HG02763 (cell line): ENCODE data around the gene TCF4.
A peak's percentile ranks its signal among the peaks of the same experiment; 100 is the strongest.

Experiments
- ATAC-seq: cut with Tn5 transposase; IDR thresholded peaks from one replicate; pipeline ENCODE4 v1.9.1; 2021; ENCODE audit warnings: mild to moderate bottlenecking, moderate library complexity; ENCODE audit not compliant: unreplicated experiment

The TCF4 gene

GRCh38 chr18:55546851-55547704, 40.9 kb downstream of the TCF4 start:
- no peak for ATAC-seq

DNA sequence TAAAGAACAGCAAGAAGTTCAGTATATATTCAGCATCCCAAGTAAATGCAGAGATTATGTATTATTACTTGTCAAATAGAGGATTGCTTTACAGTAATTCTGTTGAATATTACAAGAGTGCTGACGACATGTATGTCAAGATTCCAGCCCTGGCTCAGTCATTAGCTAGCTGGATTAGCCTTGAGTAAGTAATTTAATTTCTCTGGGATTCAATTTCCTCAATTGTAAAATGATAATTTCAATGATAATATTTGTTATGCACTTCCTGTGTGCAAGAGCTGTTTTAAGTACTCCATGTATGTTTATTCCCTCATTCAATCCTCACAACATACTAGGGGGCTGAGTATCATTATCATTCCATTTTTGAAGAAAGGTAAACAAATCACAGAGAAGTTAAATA, 44.0 kb downstream of the TCF4 start:
- no peak for ATAC-seq

DNA sequence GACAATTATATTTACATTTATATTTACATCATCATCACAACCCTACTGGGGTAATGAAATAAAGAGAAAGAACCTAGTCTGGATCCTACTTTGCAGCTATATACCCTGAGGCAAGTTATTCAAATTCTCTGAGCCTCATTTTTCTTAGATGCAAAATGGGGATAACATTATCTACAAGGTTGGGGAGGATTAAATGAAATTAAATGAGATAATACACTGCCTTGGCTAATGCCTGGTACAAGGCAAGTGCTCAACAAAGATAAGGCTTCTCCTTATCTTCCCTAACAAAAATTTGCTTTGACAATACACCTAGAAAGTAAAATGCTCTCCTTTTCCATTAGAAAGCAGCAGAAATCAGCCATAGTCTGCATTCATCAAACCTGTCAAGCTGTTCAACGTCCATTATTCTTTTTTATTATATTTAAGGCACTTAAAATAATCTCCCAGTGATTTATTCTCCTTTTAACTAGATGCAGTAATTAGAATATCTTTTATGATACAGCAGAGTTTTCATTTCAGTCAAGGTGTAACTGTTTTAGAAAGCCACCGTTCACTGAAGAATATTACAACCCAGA, 44.8 kb downstream of the TCF4 start:
- no peak for ATAC-seq

GRCh38 chr18:55541571-55541970, 46.4 kb downstream of the TCF4 start:
- no peak for ATAC-seq

GRCh38 chr18:55539240-55539639, 48.8 kb downstream of the TCF4 start:
- no peak for ATAC-seq

DNA sequence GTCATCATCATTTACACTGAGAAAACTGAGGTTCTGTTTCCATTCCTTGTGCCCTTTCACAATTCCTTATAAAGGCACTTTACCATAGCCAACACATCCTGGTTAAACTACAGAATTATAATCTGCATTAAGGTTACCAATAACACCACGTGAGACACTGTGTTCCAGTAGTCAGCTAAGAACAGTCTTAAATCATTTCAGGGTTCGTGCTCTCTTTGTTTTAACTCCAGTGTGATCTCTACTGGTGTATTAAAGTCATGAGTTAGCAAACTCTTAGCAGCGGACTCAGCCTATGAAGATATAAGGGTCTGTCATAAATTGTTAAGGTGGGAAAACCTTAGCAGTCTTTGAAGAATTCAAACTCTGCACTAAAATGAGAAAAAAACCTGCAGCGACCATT, 53.0 kb downstream of the TCF4 start:
- no peak for ATAC-seq

- no peak for ATAC-seq
Measured at GRCh38 chr18:55534547-55534946, 53.4 kb downstream of the TCF4 start.

GRCh38 chr18:55530166-55530565, 57.8 kb downstream of the TCF4 start:
- no peak for ATAC-seq

DNA sequence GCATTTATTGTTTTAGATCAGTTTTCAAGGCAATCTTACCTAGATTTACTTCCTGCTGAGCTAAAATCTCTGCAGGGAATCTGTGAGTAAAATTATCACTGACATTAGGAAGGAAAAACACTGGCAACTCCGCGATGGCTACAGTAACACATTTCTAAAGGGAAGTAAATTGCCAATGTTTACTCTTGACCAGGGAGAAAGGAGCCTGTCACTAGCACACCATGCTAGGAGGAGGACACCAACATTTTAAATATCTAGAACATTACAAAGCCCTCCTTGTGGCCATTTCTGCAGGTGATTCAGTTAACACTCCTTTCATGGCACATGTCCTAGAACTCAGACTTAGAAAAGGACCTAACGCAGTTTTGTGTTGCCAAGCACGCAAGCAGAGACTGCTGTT, 58.4 kb downstream of the TCF4 start:
- no peak for ATAC-seq

DNA sequence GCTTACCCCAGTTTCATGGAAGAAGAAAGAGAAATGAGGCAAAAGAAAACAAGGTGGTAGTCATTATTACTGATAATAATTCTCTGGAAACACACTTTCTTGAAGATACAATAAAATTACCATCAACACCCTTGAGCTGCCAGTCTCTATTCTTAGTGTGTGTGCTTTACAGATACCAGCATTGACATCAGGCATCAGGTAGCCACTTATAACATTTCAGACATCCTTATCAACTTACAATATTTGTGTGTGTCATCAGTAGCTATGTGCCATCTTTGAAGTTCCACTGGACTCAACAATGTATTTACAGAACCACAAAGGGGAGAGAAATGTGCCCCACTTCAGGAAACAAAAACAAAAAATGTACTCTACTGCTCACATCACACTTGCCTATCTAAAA, 62.1 kb downstream of the TCF4 start:
- ATAC-seq: no peak

GRCh38 chr18:55524353-55525073, 63.5 kb downstream of the TCF4 start:
- no peak for ATAC-seq

DNA sequence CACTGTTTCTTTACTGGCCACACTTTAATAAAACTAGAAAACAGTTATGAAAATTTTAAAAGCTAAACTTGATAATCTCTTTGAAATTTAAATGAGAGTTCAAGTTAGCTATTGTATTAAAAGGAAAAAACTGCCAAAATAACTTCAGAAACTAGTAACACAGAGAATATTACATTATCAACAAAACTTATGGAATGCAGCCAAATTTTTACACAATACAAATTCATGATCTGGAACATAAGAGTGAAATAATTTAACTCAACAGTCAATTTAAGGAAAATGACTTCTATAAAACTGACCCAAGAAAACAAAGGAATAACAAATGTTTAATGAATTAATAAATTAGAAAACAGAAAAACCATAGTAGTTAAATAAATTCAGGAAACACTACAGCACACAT, 65.0 kb downstream of the TCF4 start:
- ATAC-seq: no peak

GRCh38 chr18:55522011-55522410, 66.0 kb downstream of the TCF4 start:
- no peak for ATAC-seq

GRCh38 chr18:55517055-55517454, 70.9 kb downstream of the TCF4 start:
- no peak for ATAC-seq

DNA sequence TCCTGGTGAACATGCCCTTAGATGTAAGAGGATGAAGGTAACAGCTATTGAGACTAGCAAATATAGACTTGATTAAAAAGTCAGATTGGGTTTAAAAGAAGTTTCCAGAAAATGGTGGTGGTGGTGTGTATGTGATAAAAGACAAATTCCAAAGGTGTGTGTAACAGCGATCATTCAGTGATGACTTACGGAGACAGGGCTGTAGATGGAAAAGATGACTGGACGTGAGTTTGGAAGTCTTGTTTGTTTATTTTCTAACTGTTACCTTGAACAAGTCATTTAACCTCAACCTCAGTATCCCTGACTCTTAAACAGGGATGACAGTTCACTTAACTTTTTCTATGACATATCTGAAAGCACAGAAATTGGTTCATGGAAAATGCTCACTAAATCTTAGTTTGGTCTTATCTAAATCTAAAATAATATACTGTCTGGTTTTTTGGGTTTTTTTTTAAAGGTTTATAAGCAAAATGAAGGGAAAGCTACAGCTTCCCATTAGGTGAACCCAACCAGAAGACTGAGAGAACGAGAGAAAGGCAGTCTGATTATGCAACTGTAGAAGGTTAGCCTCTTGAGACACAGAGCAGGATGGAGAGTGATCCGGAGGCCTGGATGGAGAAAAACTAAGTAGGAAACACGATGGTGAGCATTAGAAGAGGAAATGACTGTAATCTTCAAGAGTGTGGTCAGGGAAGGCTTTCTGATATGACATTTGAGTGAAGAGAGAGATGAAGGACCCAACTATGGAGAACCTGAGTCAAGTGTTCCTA, 71.9 kb downstream of the TCF4 start:
- ATAC-seq: no peak

DNA sequence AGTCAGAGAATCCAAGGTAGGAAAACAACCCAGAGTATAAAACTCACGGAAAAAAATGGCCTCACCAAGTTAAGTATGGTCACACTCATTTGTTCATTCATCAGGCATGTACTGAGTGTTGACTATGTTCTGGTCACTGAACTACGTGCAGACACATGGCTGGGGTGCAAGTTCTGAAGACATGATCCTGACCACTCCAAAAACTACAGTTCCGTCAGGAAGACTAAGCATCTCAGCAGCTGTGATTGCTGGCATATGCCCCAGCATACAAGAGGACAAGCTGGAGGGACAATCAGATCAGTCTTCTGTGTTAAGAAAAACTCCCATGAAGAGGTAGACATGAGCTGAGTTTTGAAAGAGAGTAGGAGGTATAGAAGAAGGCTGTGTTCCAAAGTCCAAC, 72.8 kb downstream of the TCF4 start:
- ATAC-seq: no peak

- ATAC-seq: no peak
Measured at GRCh38 chr18:55513161-55513560, 74.8 kb downstream of the TCF4 start.

- ATAC-seq: no peak
Measured at GRCh38 chr18:55511277-55511676, 76.7 kb downstream of the TCF4 start.

DNA sequence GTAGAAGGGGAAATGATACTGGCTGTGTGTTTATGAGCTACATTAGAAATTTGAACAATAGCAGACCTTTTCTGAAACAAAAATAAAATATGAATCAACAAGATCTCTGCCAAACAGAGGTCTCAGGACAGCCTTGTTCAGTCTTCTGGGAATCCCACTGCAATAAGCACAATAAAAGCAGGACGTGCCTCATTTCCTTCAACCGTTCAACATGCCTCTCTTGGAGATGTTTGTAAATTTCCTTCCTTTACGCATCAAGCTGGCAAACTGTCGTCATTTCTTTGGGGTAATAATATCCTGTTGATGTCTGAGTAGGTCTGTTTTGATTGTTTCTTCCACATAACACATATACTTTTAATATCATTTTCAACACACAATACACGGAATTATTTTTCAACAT, 77.2 kb downstream of the TCF4 start:
- no peak for ATAC-seq

- ATAC-seq: peak; percentile 86
Measured at GRCh38 chr18:55509631-55510324, 78.2 kb downstream of the TCF4 start.

DNA sequence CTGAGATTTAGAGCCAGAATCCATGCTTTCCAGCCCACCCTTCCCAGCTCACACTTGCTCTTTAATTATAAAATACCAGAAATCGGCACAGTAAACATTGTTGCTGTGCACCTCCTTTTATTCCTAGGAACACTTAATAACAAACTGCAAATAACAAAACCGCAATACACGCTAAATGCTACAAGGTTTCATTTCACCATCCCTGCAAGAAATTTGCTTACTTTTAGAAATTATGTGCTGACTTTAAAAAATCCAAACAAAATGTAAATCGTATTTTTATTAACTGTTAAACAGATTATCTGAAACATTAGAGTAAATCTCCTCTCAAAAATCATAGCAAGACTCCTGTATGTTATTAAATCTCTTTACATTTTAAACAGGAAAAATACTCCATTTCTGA, 79.3 kb downstream of the TCF4 start:
- ATAC-seq: no peak
